HepG2 (cell line): Measurements from ENCODE around the gene RPA1. TPM values are rescaled to one million over a fixed set of nuclear protein-coding genes. Genes with fewer than 3 reads are reported as not detected.

Experiments
- ATF7-NPFF ChIP-seq: sonication (generic); formaldehyde crosslinking; IDR thresholded peaks from 2 replicates; pipeline ENCODE4 v1.8.1; 2023; ENCODE audit warnings: mild to moderate bottlenecking, low read depth, missing genetic modification reagents, moderate library complexity
- BORCS8-MEF2B ChIP-seq: sonication (generic); formaldehyde crosslinking; IDR thresholded peaks from 2 replicates; pipeline ENCODE4 v1.8.0; 2022; ENCODE audit warnings: mild to moderate bottlenecking, missing genetic modification reagents
- DNMT1 ChIP-seq: sonication (generic); formaldehyde crosslinking; IDR thresholded peaks from 2 replicates; pipeline ENCODE4 v1.5.1; 2020; ENCODE audit warnings: mild to moderate bottlenecking, missing genetic modification reagents
- GATAD2A ChIP-seq: IDR thresholded peaks from 2 replicates; pipeline ENCODE4 v1.6.1; 2016
- KDM2A ChIP-seq: sonication (generic); formaldehyde crosslinking; IDR thresholded peaks from 2 replicates; pipeline ENCODE4 v1.4.0; 2020; ENCODE audit warnings: low read depth, missing genetic modification reagents, borderline replicate concordance
- ZNF263 ChIP-seq: sonication (generic); formaldehyde crosslinking; IDR thresholded peaks from 2 replicates; pipeline ENCODE4 v1.4.0; 2020; ENCODE audit warnings: missing genetic modification reagents
- ZNF326 ChIP-seq: sonication (generic); formaldehyde crosslinking; IDR thresholded peaks from 2 replicates; pipeline ENCODE4 v1.4.0; 2020; ENCODE audit warnings: missing genetic modification reagents, borderline replicate concordance
- ZNF510 ChIP-seq: sonication (generic); formaldehyde crosslinking; IDR thresholded peaks from 2 replicates; pipeline ENCODE4 v1.4.0; 2020; ENCODE audit warnings: low read depth, mild to moderate bottlenecking, missing genetic modification reagents
- ZNF557 ChIP-seq: sonication (generic); formaldehyde crosslinking; IDR thresholded peaks from 2 replicates; pipeline ENCODE4 v1.4.0; 2020; ENCODE audit warnings: missing genetic modification reagents
- ZNF776 ChIP-seq: sonication (generic); formaldehyde crosslinking; IDR thresholded peaks from 2 replicates; pipeline ENCODE4 v1.4.0; 2020; ENCODE audit warnings: mild to moderate bottlenecking, missing genetic modification reagents
- polyA plus RNA-seq, 8 experiments: library from polyadenylated mRNA; depleted of rRNA in 3 of 8; stranded (reverse) in 7 of 8; unstranded in 1 of 8; fragments of >200 nt; fragmentation: Illumina TruSeq in 4 of 8; extraction: Trizol in 4 of 8; gene quantifications; 2 replicates each; pipeline versions ENCODE4 v1.2.1 to v1.2.3, GENCODE V29; 2011 to 2016; ENCODE audit warnings: low read depth in 4 of 8, missing spikeins in 1 of 8, mixed read lengths in 1 of 8; ENCODE audit not compliant: insufficient read depth in 1 of 8
- total RNA-seq, 5 experiments: library from RNA; depleted of rRNA; stranded (reverse); fragments of >200 nt; fragmentation: Illumina TruSeq; extraction: Trizol; gene quantifications; 2 replicates each; pipeline ENCODE4 v1.2.3, GENCODE V29; 2016; ENCODE audit warnings: low read depth in 1 of 5
- TF ChIP-seq, protein P1 (sequence below): sonication (generic); formaldehyde crosslinking; IDR thresholded peaks from 2 replicates; pipeline ENCODE4 v1.4.0; 2020; ENCODE audit warnings: mild to moderate bottlenecking, missing genetic modification reagents
- TF ChIP-seq, protein P2 (sequence below): sonication (generic); formaldehyde crosslinking; IDR thresholded peaks from 2 replicates; pipeline ENCODE4 v1.4.0; 2020; ENCODE audit warnings: missing genetic modification reagents
- TF ChIP-seq, protein P3 (sequence below): sonication (generic); formaldehyde crosslinking; IDR thresholded peaks from 2 replicates; pipeline ENCODE4 v1.4.0; 2020; ENCODE audit warnings: missing genetic modification reagents
- TF ChIP-seq, protein P4 (sequence below): sonication (generic); formaldehyde crosslinking; IDR thresholded peaks from 2 replicates; pipeline ENCODE4 v1.5.0; 2020; ENCODE audit warnings: mild to moderate bottlenecking, missing genetic modification reagents
- TF ChIP-seq, protein P5 (sequence below): sonication (generic); formaldehyde crosslinking; IDR thresholded peaks from 2 replicates; pipeline ENCODE4 v1.8.0; 2022; ENCODE audit warnings: missing genetic modification reagents, mild to moderate bottlenecking, inconsistent platforms, borderline replicate concordance

RPA1 gene
- total and polyA plus RNA-seq, 2 of the 13 experiments (the other 11 are each of a cell fraction or from before 2014, with no cell fraction given): 13.9 to 37.6 TPM

DNA sequence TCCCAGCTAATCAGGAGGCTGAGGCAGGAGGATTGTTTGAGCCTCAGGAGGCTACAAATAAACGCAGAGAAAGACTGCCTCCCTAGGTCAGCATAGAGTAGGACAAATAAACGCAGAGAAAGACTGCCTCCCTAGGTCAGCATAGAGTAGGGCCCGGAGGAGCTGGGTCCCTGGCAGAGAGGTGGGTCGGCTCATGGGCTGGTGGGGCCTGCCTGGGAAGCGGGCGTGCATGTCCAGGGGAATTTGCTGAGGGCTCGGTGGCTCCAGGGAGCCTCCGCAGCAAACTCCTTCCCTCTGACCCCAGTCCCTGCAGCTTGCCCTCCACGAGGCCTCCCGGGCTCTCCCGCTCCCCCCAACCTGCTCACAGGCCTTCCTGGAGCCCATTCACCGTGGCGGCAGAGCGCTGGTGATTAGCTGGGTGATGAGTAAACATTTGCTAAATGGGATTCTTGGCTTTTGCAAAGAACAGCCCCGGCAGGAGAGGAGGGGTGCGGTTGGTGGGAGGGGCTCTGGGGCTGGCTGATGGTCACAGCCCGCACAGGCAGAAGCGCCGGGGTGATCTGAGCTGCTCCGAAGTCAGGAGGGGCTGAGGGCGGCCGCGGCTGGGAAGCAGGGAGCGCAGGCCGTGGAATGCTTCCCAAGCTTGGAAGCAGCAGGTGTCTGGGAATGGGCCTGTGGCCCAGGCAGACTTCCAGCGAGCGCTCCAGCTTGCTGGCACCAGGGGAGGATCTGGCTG lies 102.2 kb downstream of the RPA1 start (continued):
- TF ChIP-seq, protein P1, sequence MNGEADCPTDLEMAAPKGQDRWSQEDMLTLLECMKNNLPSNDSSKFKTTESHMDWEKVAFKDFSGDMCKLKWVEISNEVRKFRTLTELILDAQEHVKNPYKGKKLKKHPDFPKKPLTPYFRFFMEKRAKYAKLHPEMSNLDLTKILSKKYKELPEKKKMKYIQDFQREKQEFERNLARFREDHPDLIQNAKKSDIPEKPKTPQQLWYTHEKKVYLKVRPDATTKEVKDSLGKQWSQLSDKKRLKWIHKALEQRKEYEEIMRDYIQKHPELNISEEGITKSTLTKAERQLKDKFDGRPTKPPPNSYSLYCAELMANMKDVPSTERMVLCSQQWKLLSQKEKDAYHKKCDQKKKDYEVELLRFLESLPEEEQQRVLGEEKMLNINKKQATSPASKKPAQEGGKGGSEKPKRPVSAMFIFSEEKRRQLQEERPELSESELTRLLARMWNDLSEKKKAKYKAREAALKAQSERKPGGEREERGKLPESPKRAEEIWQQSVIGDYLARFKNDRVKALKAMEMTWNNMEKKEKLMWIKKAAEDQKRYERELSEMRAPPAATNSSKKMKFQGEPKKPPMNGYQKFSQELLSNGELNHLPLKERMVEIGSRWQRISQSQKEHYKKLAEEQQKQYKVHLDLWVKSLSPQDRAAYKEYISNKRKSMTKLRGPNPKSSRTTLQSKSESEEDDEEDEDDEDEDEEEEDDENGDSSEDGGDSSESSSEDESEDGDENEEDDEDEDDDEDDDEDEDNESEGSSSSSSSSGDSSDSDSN: peak; percentile 54
- no peak for TF ChIP-seq ZNF326 (CRISPR knock-in tag)
- TF ChIP-seq ZNF776 (CRISPR knock-in tag): no peak
- no peak for TF ChIP-seq ZNF557
- TF ChIP-seq GATAD2A: 0 out of 2 replicates have a peak, but pooled peaks have one; percentile 3
- no peak for TF ChIP-seq ATF7-NPFF
- TF ChIP-seq DNMT1 (CRISPR knock-in tag): no peak
- TF ChIP-seq ZNF263 (CRISPR knock-in tag): 0 out of 2 replicates have a peak, but pooled peaks have one; percentile 18
- TF ChIP-seq, protein P2, sequence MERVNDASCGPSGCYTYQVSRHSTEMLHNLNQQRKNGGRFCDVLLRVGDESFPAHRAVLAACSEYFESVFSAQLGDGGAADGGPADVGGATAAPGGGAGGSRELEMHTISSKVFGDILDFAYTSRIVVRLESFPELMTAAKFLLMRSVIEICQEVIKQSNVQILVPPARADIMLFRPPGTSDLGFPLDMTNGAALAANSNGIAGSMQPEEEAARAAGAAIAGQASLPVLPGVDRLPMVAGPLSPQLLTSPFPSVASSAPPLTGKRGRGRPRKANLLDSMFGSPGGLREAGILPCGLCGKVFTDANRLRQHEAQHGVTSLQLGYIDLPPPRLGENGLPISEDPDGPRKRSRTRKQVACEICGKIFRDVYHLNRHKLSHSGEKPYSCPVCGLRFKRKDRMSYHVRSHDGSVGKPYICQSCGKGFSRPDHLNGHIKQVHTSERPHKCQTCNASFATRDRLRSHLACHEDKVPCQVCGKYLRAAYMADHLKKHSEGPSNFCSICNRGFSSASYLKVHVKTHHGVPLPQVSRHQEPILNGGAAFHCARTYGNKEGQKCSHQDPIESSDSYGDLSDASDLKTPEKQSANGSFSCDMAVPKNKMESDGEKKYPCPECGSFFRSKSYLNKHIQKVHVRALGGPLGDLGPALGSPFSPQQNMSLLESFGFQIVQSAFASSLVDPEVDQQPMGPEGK: peak; percentile 45; the same call in 1 of the 2 replicates
- peak; percentile 60; the same call in 1 of the 2 replicates for TF ChIP-seq KDM2A (CRISPR knock-in tag)
- TF ChIP-seq, protein P3, sequence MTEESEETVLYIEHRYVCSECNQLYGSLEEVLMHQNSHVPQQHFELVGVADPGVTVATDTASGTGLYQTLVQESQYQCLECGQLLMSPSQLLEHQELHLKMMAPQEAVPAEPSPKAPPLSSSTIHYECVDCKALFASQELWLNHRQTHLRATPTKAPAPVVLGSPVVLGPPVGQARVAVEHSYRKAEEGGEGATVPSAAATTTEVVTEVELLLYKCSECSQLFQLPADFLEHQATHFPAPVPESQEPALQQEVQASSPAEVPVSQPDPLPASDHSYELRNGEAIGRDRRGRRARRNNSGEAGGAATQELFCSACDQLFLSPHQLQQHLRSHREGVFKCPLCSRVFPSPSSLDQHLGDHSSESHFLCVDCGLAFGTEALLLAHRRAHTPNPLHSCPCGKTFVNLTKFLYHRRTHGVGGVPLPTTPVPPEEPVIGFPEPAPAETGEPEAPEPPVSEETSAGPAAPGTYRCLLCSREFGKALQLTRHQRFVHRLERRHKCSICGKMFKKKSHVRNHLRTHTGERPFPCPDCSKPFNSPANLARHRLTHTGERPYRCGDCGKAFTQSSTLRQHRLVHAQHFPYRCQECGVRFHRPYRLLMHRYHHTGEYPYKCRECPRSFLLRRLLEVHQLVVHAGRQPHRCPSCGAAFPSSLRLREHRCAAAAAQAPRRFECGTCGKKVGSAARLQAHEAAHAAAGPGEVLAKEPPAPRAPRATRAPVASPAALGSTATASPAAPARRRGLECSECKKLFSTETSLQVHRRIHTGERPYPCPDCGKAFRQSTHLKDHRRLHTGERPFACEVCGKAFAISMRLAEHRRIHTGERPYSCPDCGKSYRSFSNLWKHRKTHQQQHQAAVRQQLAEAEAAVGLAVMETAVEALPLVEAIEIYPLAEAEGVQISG (CRISPR knock-in tag): peak; percentile 29; the same call in 1 of the 2 replicates
- TF ChIP-seq, protein P4, sequence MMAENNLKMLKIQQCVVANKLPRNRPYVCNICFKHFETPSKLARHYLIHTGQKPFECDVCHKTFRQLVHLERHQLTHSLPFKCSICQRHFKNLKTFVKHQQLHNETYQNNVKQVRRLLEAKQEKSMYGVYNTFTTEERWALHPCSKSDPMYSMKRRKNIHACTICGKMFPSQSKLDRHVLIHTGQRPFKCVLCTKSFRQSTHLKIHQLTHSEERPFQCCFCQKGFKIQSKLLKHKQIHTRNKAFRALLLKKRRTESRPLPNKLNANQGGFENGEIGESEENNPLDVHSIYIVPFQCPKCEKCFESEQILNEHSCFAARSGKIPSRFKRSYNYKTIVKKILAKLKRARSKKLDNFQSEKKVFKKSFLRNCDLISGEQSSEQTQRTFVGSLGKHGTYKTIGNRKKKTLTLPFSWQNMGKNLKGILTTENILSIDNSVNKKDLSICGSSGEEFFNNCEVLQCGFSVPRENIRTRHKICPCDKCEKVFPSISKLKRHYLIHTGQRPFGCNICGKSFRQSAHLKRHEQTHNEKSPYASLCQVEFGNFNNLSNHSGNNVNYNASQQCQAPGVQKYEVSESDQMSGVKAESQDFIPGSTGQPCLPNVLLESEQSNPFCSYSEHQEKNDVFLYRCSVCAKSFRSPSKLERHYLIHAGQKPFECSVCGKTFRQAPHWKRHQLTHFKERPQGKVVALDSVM (CRISPR knock-in tag): peak; percentile 98
- TF ChIP-seq BORCS8-MEF2B (CRISPR knock-in tag): 0 out of 2 replicates have a peak, but pooled peaks have one; percentile 12
- no peak for TF ChIP-seq ZNF510 (CRISPR knock-in tag)
- TF ChIP-seq, protein P5, sequence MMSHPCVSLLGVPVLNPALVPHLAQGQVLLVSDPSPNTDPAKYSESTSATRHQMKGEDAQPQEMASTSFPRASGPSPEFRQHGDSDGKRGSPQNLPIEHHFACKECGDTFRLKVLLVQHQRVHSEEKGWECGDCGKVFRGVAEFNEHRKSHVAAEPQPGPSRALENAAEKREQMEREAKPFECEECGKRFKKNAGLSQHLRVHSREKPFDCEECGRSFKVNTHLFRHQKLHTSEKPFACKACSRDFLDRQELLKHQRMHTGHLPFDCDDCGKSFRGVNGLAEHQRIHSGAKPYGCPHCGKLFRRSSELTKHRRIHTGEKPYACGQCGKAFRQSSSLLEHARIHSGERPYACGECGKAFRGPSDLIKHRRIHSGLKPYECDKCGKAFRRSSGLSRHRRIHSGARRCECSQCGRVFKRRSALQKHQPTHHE (CRISPR knock-in tag): no peak
